Left lung (tissue), 10 donors: Measurements from ENCODE around the gene BTBD9. TPM values are rescaled to one million over a fixed set of nuclear protein-coding genes. Genes with fewer than 3 reads are reported as not detected.

Experiments used
- ATAC-seq: fragments of 200-7000 bp; cut with Tn5 transposase; one replicate; pipeline ENCODE4 v1.9.1; 2020; ENCODE audit warnings: moderate library complexity
- DNase-seq, 4 donors: peaks; one replicate each; pipeline ENCODE4 v3.0.0-alpha.2; 2013 to 2020
- H3K27ac ChIP-seq, 2 donors: fragments of 200-600 bp; sonication (generic) in 1 of 2; one replicate each; pipeline versions ENCODE4 v1.5.0 to v1.8.0; 2020 to 2021
- H3K27me3 ChIP-seq, 2 donors: fragments of 200-600 bp; sonication (generic) in 1 of 2; one replicate each; pipeline versions ENCODE4 v1.5.0 to v1.8.0; 2020 to 2021
- H3K36me3 ChIP-seq, 2 donors: fragments of 200-600 bp; sonication (generic) in 1 of 2; one replicate each; pipeline versions ENCODE4 v1.5.0 to v1.8.0; 2020 to 2021
- H3K4me1 ChIP-seq, 2 donors: fragments of 200-600 bp; one replicate each; pipeline ENCODE4 v1.8.0; 2021
- H3K4me3 ChIP-seq, 2 donors: fragments of 200-600 bp; sonication (generic) in 1 of 2; one replicate each; pipeline versions ENCODE4 v1.5.0 to v1.8.0; 2020 to 2021; ENCODE audit warnings: mild to moderate bottlenecking in 1 of 2
- H3K9me3 ChIP-seq, 2 donors: fragments of 200-600 bp; sonication (generic) in 1 of 2; one replicate each; pipeline versions ENCODE4 v1.5.0 to v1.8.0; 2020 to 2021
- CTCF ChIP-seq, 2 donors: fragments of 200-600 bp; sonication (generic) in 1 of 2; IDR thresholded peaks; one replicate each; pipeline versions ENCODE4 v1.5.0 to v1.8.0; 2021; ENCODE audit warnings: antibody characterized with exemption in 2 of 2
- intact Hi-C, 2 donors: fragments of 100-400 bp; cut with DNase I; formaldehyde crosslinking; loops; one replicate each; pipeline versions ENCODE4 v1.11.2 to v1.14.2; 2022
- polyA plus RNA-seq, 6 donors: library from polyadenylated mRNA; unstranded; fragments of 120-200 nt; gene quantifications; one replicate each; pipeline ENCODE4 v1.2.1, GENCODE V29; 2013; ENCODE audit not compliant: insufficient read length in 6 of 6
- total RNA-seq, 2 donors: library from RNA; stranded (reverse); fragmentation: NEBNext Ultra II Directional; extraction: Animal tissue kit (Norgen Biotek cat#: 25700); gene quantifications; one replicate each; pipeline ENCODE4 v1.2.1, GENCODE V29; 2021
- donor health status: DM: no; HTN: yes; CAD: no.
- donor health status: DM: no; HTN: no; CAD: no.

Gene BTBD9
- total and polyA plus RNA-seq, 8 donors: 14.2 to 44.0 (median 16.0) TPM

GRCh38 chr6:38364127-38364526 is 275.6 kb downstream of the BTBD9 start:
- Histone ChIP-seq H3K27ac (no peak overlapping the region), H3K9me3 (no peaks in the 10 kb centered on the region), H3K36me3 (no peaks in the 10 kb centered on the region), H3K4me1 (no peaks in the 10 kb centered on the region), H3K27me3 (no peaks in the 10 kb centered on the region), H3K4me3 (no peak overlapping the region)
- intact Hi-C loops: no loop called here
- DNase-seq: no peak
- no peak for TF ChIP-seq CTCF (IDR thresholded peaks at IDR 0.05)
- ATAC-seq: no peak

- H3K4me1 ChIP-seq: no peaks in the 10 kb centered on the region
- no peaks in the 10 kb centered on the region for H3K36me3 ChIP-seq
- no peak for TF ChIP-seq CTCF (IDR thresholded peaks at IDR 0.05)
- H3K9me3 ChIP-seq: no peaks in the 10 kb centered on the region
- no peak overlapping the region for H3K27ac ChIP-seq
- H3K4me3 ChIP-seq: no peak overlapping the region
- DNase-seq: no peak
- no peak for ATAC-seq
- intact Hi-C loops: no loop called here
- no peaks in the 10 kb centered on the region for H3K27me3 ChIP-seq
These were observed 284.2 kb downstream of the BTBD9 start for GRCh38 chr6:38355519-38355918.

DNA sequence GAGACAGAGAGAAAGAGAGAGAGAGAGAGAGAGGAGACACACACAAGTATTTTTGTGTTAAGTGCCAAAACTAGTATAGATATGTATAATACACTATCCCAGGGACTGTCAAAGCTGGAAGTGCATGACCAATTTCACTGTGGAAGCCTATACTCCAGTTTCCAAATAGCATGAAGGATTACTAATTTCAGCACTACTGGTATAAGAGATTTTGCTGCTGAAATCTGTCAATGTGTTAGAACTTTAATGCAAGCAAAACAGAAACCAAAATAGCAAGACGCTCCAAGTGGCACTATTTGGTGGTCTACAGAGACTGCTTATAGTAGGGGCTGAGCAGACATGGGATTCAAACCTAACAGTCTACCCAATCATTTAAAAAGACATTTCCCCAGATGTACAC is 284.8 kb downstream of the BTBD9 start:
- Histone ChIP-seq H3K4me3 (no peak overlapping the region), H3K27ac (no peak overlapping the region), H3K4me1 (no peaks in the 10 kb centered on the region), H3K27me3 (no peaks in the 10 kb centered on the region), H3K9me3 (no peaks in the 10 kb centered on the region), H3K36me3 (no peaks in the 10 kb centered on the region)
- intact Hi-C loops: no loop called here
- ATAC-seq (no peak), DNase-seq (no peak)
- no peak for TF ChIP-seq CTCF (IDR thresholded peaks at IDR 0.05)

DNA sequence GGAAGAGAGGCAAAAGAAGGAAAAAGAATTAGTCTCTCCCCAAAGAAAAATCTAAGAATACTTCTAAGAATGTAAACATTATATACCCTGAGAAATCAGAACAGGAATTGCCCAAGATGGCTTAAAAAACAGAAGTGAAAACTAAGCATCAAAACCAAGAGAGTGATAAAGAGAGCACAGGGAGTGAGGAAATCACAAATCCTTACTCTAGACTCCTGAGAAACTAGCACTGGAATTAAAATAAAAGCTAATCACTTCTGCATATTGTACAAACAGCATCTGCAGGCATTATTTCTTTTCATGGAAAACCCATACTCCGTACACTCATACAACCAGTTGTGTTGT is 285.7 kb downstream of the BTBD9 start:
- intact Hi-C loops: no loop called here
- Histone ChIP-seq H3K27ac (no peak overlapping the region), H3K27me3 (no peaks in the 10 kb centered on the region), H3K9me3 (no peaks in the 10 kb centered on the region), H3K4me1 (no peaks in the 10 kb centered on the region), H3K36me3 (no peaks in the 10 kb centered on the region), H3K4me3 (no peak overlapping the region)
- ATAC-seq (no peak), DNase-seq (no peak)
- no peak for TF ChIP-seq CTCF (IDR thresholded peaks at IDR 0.05)

DNA sequence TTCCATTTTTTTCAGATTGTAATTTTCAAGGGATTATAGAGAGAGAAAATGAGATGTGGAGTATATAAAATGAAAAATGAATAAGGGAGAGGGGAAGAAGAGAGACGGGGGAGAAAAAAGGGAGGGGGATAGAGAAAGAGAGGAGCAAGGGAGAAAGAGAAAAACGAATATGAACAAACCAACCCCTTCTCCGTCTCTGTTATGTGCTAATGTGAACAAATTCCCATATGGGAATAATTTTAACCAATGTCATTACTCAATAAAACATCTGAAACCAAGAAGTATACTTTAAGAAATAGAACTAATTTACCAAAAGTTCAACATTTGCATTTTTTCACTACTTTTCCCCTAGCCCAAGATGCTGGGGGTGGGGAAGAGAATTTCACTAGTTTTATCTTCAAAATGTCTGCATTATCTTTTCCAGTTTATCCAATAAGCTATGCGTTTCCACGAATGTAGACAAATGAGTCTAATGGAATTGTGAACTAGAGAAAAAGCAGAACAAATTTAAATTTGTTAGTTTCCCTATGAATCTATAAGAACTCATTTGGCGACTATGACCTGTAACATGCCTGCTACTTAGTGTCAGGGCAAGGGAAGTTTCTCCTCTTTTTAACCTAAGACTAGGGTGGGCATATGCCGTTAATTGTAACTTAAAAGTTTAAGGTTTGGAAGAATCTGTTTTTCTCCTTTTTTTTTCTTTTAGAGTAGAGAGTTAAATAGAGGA is 286.3 kb downstream of the BTBD9 start:
- H3K36me3 ChIP-seq: no peaks in the 10 kb centered on the region
- H3K4me1 ChIP-seq: no peaks in the 10 kb centered on the region
- DNase-seq (no peak), ATAC-seq (no peak)
- no peak overlapping the region for H3K4me3 ChIP-seq
- H3K9me3 ChIP-seq: no peaks in the 10 kb centered on the region
- H3K27ac ChIP-seq: no peak overlapping the region
- TF ChIP-seq CTCF (IDR thresholded peaks at IDR 0.05): no peak
- H3K27me3 ChIP-seq: no peaks in the 10 kb centered on the region
- intact Hi-C loops: no loop called here
